HG03442 (cell line): ENCODE data around the gene SF3B1.
"Not testable (repeated sequence)": the region's sequence is repeated elsewhere in the genome, so short reads cannot be mapped to it uniquely, and the experiment has no call there.

Source experiments
- ATAC-seq: cut with Tn5 transposase; IDR thresholded peaks from one replicate; pipeline ENCODE4 v1.9.1; 2021; ENCODE audit warnings: mild to moderate bottlenecking, moderate library complexity; ENCODE audit not compliant: unreplicated experiment

Gene SF3B1

GRCh38 chr2:197437380-197437779 lies 2.6 kb upstream of the SF3B1 start:
- no peak for ATAC-seq

GRCh38 chr2:197435598-197436420 lies 981 bp upstream of the SF3B1 start:
- ATAC-seq, result no peak

- ATAC-seq, result no peak
These were observed 919 bp downstream of the SF3B1 start for GRCh38 chr2:197433780-197434438.

- ATAC-seq, result not testable (repeated sequence)
These were observed 2.3 kb downstream of the SF3B1 start for GRCh38 chr2:197432527-197432926.

GRCh38 chr2:197431858-197432257 lies 3.0 kb downstream of the SF3B1 start:
- no peak for ATAC-seq

GRCh38 chr2:197427986-197428385 lies 6.8 kb downstream of the SF3B1 start:
- no peak for ATAC-seq

GRCh38 chr2:197426723-197427603 lies 7.9 kb downstream of the SF3B1 start:
- no peak for ATAC-seq

GRCh38 chr2:197425550-197425949 lies 9.3 kb downstream of the SF3B1 start:
- no peak for ATAC-seq

GRCh38 chr2:197423307-197423706 lies 11.5 kb downstream of the SF3B1 start:
- no peak for ATAC-seq

GRCh38 chr2:197419438-197419837 lies 15.4 kb downstream of the SF3B1 start:
- no peak for ATAC-seq

- no peak for ATAC-seq
These were observed 18.6 kb downstream of the SF3B1 start for GRCh38 chr2:197416268-197416667.

- no peak for ATAC-seq
These were observed 20.3 kb downstream of the SF3B1 start for GRCh38 chr2:197414515-197414914.

- ATAC-seq, result no peak
These were observed 20.8 kb downstream of the SF3B1 start for GRCh38 chr2:197414039-197414438.

- ATAC-seq, result no peak
These were observed 29.2 kb downstream of the SF3B1 start for GRCh38 chr2:197405582-197405981.

- no peak for ATAC-seq
These were observed 34.8 kb downstream of the SF3B1 start for GRCh38 chr2:197399887-197400540.

- no peak for ATAC-seq
These were observed 35.9 kb downstream of the SF3B1 start for GRCh38 chr2:197398913-197399312.

- no peak for ATAC-seq
These were observed 43.6 kb downstream of the SF3B1 start for GRCh38 chr2:197391220-197391717.

GRCh38 chr2:197388866-197389587 lies 45.8 kb downstream of the SF3B1 start:
- no peak for ATAC-seq

- no peak for ATAC-seq
These were observed 47.6 kb downstream of the SF3B1 start for GRCh38 chr2:197387179-197387578.

- no peak for ATAC-seq
These were observed 48.6 kb downstream of the SF3B1 start for GRCh38 chr2:197386242-197386641.
